ENCODE results near the gene CHTOP. TPM values are rescaled to one million over a fixed set of nuclear protein-coding genes. Genes with fewer than 3 reads are reported as not detected.

Gene CHTOP
- total RNA-seq, 1 donor from 2014 or later: 59.3 TPM

- H3K4me1 Mint-ChIP-seq (ENCODE audit: unreplicated experiment): peaks cover 56% of the 10 kb centered on the region
- DNase-seq (ENCODE audit: low spot score): no peak
- peak overlapping the region; percentile 100 for H3K27ac Mint-ChIP-seq (ENCODE audit: unreplicated experiment)
- peak overlapping the region; percentile 98 for H3K4me3 Mint-ChIP-seq (ENCODE audit: unreplicated experiment)
- peaks cover 15% of the 10 kb centered on the region for H3K27me3 Mint-ChIP-seq (ENCODE audit: unreplicated experiment)
- no peak for TF ChIP-seq CTCF (IDR thresholded peaks at IDR 0.05; ENCODE audit: unreplicated experiment)
- peaks cover 14% of the 10 kb centered on the region for H3K36me3 Mint-ChIP-seq (ENCODE audit: low read depth, unreplicated experiment)
- H3K9me3 Mint-ChIP-seq (ENCODE audit: unreplicated experiment): no peaks in the 10 kb centered on the region
Observed at GRCh38 chr1:153609585-153609907, 24.3 kb upstream of the CHTOP start.

- peaks cover 56% of the 10 kb centered on the region for H3K4me1 Mint-ChIP-seq (ENCODE audit: unreplicated experiment)
- H3K27ac Mint-ChIP-seq (ENCODE audit: unreplicated experiment): peak overlapping the region; percentile 100
- H3K9me3 Mint-ChIP-seq (ENCODE audit: unreplicated experiment): no peaks in the 10 kb centered on the region
- H3K36me3 Mint-ChIP-seq (ENCODE audit: low read depth, unreplicated experiment): peaks cover 11% of the 10 kb centered on the region
- TF ChIP-seq CTCF (IDR thresholded peaks at IDR 0.05; ENCODE audit: unreplicated experiment): no peak
- H3K4me3 Mint-ChIP-seq (ENCODE audit: unreplicated experiment): no peak overlapping the region
- peaks cover 15% of the 10 kb centered on the region for H3K27me3 Mint-ChIP-seq (ENCODE audit: unreplicated experiment)
- no peak for DNase-seq (ENCODE audit: low spot score)
Observed at GRCh38 chr1:153610334-153610733, 23.5 kb upstream of the CHTOP start.

GRCh38 chr1:153610811-153611301 lies 23.0 kb upstream of the CHTOP start:
- peaks cover 16% of the 10 kb centered on the region for H3K27me3 Mint-ChIP-seq (ENCODE audit: unreplicated experiment)
- peaks cover 11% of the 10 kb centered on the region for H3K36me3 Mint-ChIP-seq (ENCODE audit: low read depth, unreplicated experiment)
- H3K4me1 Mint-ChIP-seq (ENCODE audit: unreplicated experiment): peaks cover 56% of the 10 kb centered on the region
- no peak for DNase-seq (ENCODE audit: low spot score)
- no peaks in the 10 kb centered on the region for H3K9me3 Mint-ChIP-seq (ENCODE audit: unreplicated experiment)
- peak overlapping the region; percentile 84 for H3K4me3 Mint-ChIP-seq (ENCODE audit: unreplicated experiment)
- TF ChIP-seq CTCF (IDR thresholded peaks at IDR 0.05; ENCODE audit: unreplicated experiment): no peak
- peak overlapping the region; percentile 58 for H3K27ac Mint-ChIP-seq (ENCODE audit: unreplicated experiment)

- H3K4me1 Mint-ChIP-seq (ENCODE audit: unreplicated experiment): peaks cover 56% of the 10 kb centered on the region
- DNase-seq (ENCODE audit: low spot score): no peak
- H3K27ac Mint-ChIP-seq (ENCODE audit: unreplicated experiment): peak overlapping the region; percentile 58
- peaks cover 21% of the 10 kb centered on the region for H3K27me3 Mint-ChIP-seq (ENCODE audit: unreplicated experiment)
- peak overlapping the region; percentile 84 for H3K4me3 Mint-ChIP-seq (ENCODE audit: unreplicated experiment)
- H3K9me3 Mint-ChIP-seq (ENCODE audit: unreplicated experiment): no peaks in the 10 kb centered on the region
- TF ChIP-seq CTCF (IDR thresholded peaks at IDR 0.05; ENCODE audit: unreplicated experiment): no peak
- peaks cover 10% of the 10 kb centered on the region for H3K36me3 Mint-ChIP-seq (ENCODE audit: low read depth, unreplicated experiment)
Observed at GRCh38 chr1:153611356-153611755, 22.5 kb upstream of the CHTOP start.

GRCh38 chr1:153612111-153612754 lies 21.6 kb upstream of the CHTOP start:
- Mint-ChIP-seq H3K4me3 (ENCODE audit: unreplicated experiment) (peak overlapping the region; percentile 84), H3K4me1 (ENCODE audit: unreplicated experiment) (peaks cover 47% of the 10 kb centered on the region), H3K36me3 (ENCODE audit: low read depth, unreplicated experiment) (peaks cover 8% of the 10 kb centered on the region), H3K27ac (ENCODE audit: unreplicated experiment) (peak overlapping the region; percentile 58), H3K9me3 (ENCODE audit: unreplicated experiment) (no peaks in the 10 kb centered on the region), H3K27me3 (ENCODE audit: unreplicated experiment) (peaks cover 21% of the 10 kb centered on the region)
- TF ChIP-seq CTCF (IDR thresholded peaks at IDR 0.05; ENCODE audit: unreplicated experiment): no peak
- no peak for DNase-seq (ENCODE audit: low spot score)
